Nephron progenitor cell (in vitro differentiated cells): Measurements from ENCODE around the gene MFAP3L.

Experiments used
- DNase-seq: peaks from one replicate; pipeline ENCODE4 v3.0.0; 2021
- H3K27ac Mint-ChIP-seq: 2 replicates; pipeline ENCODE4 v1.8.0; 2021; ENCODE audit warnings: mild to moderate bottlenecking, moderate library complexity, mixed read lengths
- H3K27me3 Mint-ChIP-seq: 2 replicates; pipeline ENCODE4 v1.8.0; 2021; ENCODE audit warnings: mild to moderate bottlenecking, low read depth, mixed read lengths; ENCODE audit not compliant: poor library complexity
- H3K36me3 Mint-ChIP-seq: 2 replicates; pipeline ENCODE4 v1.8.0; 2021; ENCODE audit warnings: low read depth, mixed read lengths
- H3K4me1 Mint-ChIP-seq: 2 replicates; pipeline ENCODE4 v1.8.0; 2021; ENCODE audit warnings: mixed read lengths
- H3K4me3 Mint-ChIP-seq: 2 replicates; pipeline ENCODE4 v1.8.0; 2021; ENCODE audit warnings: mild to moderate bottlenecking, moderate library complexity, mixed read lengths
- H3K9me3 Mint-ChIP-seq: 2 replicates; pipeline ENCODE4 v1.8.0; 2021; ENCODE audit warnings: mild to moderate bottlenecking, moderate library complexity, mixed read lengths
- CTCF ChIP-seq: fragments of 200-600 bp; sonication (generic); IDR thresholded peaks from 2 replicates; pipeline ENCODE4 v1.5.0; 2021; ENCODE audit warnings: antibody characterized with exemption

The MFAP3L gene

GRCh38 chr4:169984173-169984572 is 42.0 kb downstream of the MFAP3L start:
- TF ChIP-seq CTCF: no peak
- Mint-ChIP-seq H3K9me3 (no peaks in the 10 kb centered on the region), H3K36me3 (no peaks in the 10 kb centered on the region), H3K4me3 (no peak overlapping the region), H3K27me3 (no peaks in the 10 kb centered on the region), H3K27ac (no peak overlapping the region), H3K4me1 (no peaks in the 10 kb centered on the region)
- DNase-seq: no peak

- H3K9me3 Mint-ChIP-seq: no peaks in the 10 kb centered on the region
- no peak overlapping the region for H3K4me3 Mint-ChIP-seq
- H3K27ac Mint-ChIP-seq: no peak overlapping the region
- H3K27me3 Mint-ChIP-seq: peaks cover 2% of the 10 kb centered on the region
- H3K36me3 Mint-ChIP-seq: no peaks in the 10 kb centered on the region
- H3K4me1 Mint-ChIP-seq: peaks cover 17% of the 10 kb centered on the region
- DNase-seq: no peak
- TF ChIP-seq CTCF: no peak
Measured at GRCh38 chr4:169976951-169977350, 49.2 kb downstream of the MFAP3L start.

GRCh38 chr4:169975838-169976796 is 50.1 kb downstream of the MFAP3L start:
- Mint-ChIP-seq H3K9me3 (no peaks in the 10 kb centered on the region), H3K4me3 (no peak overlapping the region), H3K27ac (no peak overlapping the region), H3K36me3 (no peaks in the 10 kb centered on the region), H3K27me3 (peaks cover 2% of the 10 kb centered on the region), H3K4me1 (peaks cover 17% of the 10 kb centered on the region)
- no peak for TF ChIP-seq CTCF
- no peak for DNase-seq

- no peak overlapping the region for H3K27ac Mint-ChIP-seq
- DNase-seq: no peak
- H3K9me3 Mint-ChIP-seq: no peaks in the 10 kb centered on the region
- H3K36me3 Mint-ChIP-seq: no peaks in the 10 kb centered on the region
- H3K27me3 Mint-ChIP-seq: peaks cover 2% of the 10 kb centered on the region
- peaks cover 17% of the 10 kb centered on the region for H3K4me1 Mint-ChIP-seq
- H3K4me3 Mint-ChIP-seq: no peak overlapping the region
- TF ChIP-seq CTCF: no peak
Measured at GRCh38 chr4:169975131-169975837, 50.9 kb downstream of the MFAP3L start.

GRCh38 chr4:169971456-169972015 is 54.7 kb downstream of the MFAP3L start:
- Mint-ChIP-seq H3K4me3 (no peak overlapping the region), H3K27ac (no peak overlapping the region), H3K36me3 (no peaks in the 10 kb centered on the region), H3K27me3 (peaks cover 2% of the 10 kb centered on the region), H3K4me1 (peaks cover 11% of the 10 kb centered on the region), H3K9me3 (no peaks in the 10 kb centered on the region)
- DNase-seq: no peak
- no peak for TF ChIP-seq CTCF
